KMS-11 (cell line): ENCODE data around the gene ADAMTS14.

ENCODE experiments used
- H2AFZ ChIP-seq: fragments of 200-600 bp; sonication (generic); 2 replicates; pipeline ENCODE4 v1.6.1; 2016; ENCODE audit warnings: antibody characterized with exemption, mixed run types, low read depth
- H3K27ac ChIP-seq: fragments of 200-600 bp; sonication (generic); 2 replicates; pipeline ENCODE4 v1.6.1; 2016; ENCODE audit warnings: mild to moderate bottlenecking, mixed run types
- H3K27me3 ChIP-seq: fragments of 200-600 bp; sonication (generic); 2 replicates; pipeline ENCODE4 v1.6.1; 2017; ENCODE audit warnings: mild to moderate bottlenecking, low read depth, mixed run types, moderate library complexity; ENCODE audit not compliant: insufficient read depth
- H3K36me3 ChIP-seq: fragments of 200-600 bp; sonication (generic); 2 replicates; pipeline ENCODE4 v1.6.1; 2017; ENCODE audit warnings: mild to moderate bottlenecking, mixed run types; ENCODE audit not compliant: insufficient read depth
- H3K4me1 ChIP-seq: fragments of 200-600 bp; sonication (generic); 2 replicates; pipeline ENCODE4 v1.6.1; 2016; ENCODE audit warnings: mild to moderate bottlenecking, low read depth, mixed run types; ENCODE audit not compliant: poor library complexity, severe bottlenecking
- H3K4me2 ChIP-seq: fragments of 200-600 bp; sonication (generic); 2 replicates; pipeline ENCODE4 v1.7.0; 2016; ENCODE audit warnings: mild to moderate bottlenecking, mixed run types
- H3K4me3 ChIP-seq: fragments of 200-600 bp; sonication (generic); IDR thresholded peaks from 2 replicates; pipeline ENCODE4 v1.6.1; 2017; ENCODE audit warnings: low read depth, low read length, mixed read lengths; ENCODE audit not compliant: insufficient read depth
- H3K79me2 ChIP-seq: fragments of 200-600 bp; sonication (generic); 2 replicates; pipeline ENCODE4 v1.6.1; 2016; ENCODE audit warnings: low read depth, mixed run types; ENCODE audit not compliant: insufficient read depth
- H3K9ac ChIP-seq: fragments of 200-600 bp; sonication (generic); 2 replicates; pipeline ENCODE4 v1.6.1; 2016; ENCODE audit warnings: mild to moderate bottlenecking, mixed run types
- H4K20me1 ChIP-seq: fragments of 200-600 bp; sonication (generic); 2 replicates; pipeline ENCODE4 v1.6.1; 2016; ENCODE audit warnings: mild to moderate bottlenecking, mixed run types; ENCODE audit not compliant: insufficient read depth
- CTCF ChIP-seq: fragments of 200-600 bp; sonication (generic); conservative IDR thresholded peaks from 2 replicates; pipeline ENCODE4 v1.6.1; 2017; ENCODE audit warnings: low read depth, mild to moderate bottlenecking, antibody characterized with exemption, low read length, moderate library complexity, mixed read lengths

The ADAMTS14 gene

DNA sequence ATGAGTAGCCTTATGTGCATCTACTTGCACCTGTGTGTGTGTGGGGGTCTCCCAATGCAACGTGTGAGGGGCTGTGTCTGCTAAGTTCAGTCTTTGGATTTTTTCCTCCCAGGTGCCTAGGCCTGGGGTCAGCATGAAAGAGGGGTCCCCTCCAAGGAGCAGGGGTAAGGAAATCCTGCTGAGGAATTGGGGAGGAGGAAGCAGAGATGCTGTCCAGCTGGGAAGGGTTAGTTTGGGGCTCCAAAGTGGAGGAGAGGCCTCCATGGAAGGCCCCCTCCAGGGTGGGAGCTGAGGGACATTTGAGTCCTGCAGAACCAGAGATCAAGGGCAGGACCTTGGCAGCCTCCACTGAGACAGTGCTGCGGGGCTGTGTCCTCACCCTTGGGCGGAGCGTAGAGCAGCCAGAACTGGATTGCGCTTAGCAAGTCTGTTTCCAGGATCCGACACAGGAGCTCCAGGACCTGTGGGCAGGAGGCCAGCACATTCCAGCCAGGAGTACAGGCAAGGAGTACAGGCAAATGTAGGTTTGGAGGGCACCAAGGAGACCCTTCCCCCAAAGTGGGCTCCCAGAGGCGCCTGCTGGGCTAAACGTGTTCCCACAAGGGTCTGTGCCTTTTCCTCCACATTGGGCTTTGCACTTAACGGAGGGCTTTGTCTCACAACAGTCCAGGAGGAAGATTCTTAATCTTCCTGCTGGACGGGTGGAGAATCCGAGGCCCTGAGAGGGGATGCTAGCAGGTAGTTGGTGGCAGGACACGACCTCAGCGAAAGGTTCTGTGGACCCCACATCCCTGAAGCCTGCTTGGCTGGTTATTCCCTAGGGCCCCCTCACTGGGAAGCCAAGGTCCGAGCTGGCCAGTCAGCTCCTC lies 102.7 kb downstream of the ADAMTS14 start:
- no peaks in the 10 kb centered on the region for H3K36me3 ChIP-seq
- H4K20me1 ChIP-seq: no peaks in the 10 kb centered on the region
- H3K4me3 ChIP-seq: no peak overlapping the region
- no peak overlapping the region for H2AFZ ChIP-seq
- H3K27ac ChIP-seq: no peak overlapping the region
- H3K4me1 ChIP-seq: no peaks in the 10 kb centered on the region
- no peak overlapping the region for H3K9ac ChIP-seq
- H3K79me2 ChIP-seq: no peaks in the 10 kb centered on the region
- H3K27me3 ChIP-seq: no peaks in the 10 kb centered on the region; the same call in 1 of the 2 replicates
- TF ChIP-seq CTCF: no peak
- no peak overlapping the region for H3K4me2 ChIP-seq

DNA sequence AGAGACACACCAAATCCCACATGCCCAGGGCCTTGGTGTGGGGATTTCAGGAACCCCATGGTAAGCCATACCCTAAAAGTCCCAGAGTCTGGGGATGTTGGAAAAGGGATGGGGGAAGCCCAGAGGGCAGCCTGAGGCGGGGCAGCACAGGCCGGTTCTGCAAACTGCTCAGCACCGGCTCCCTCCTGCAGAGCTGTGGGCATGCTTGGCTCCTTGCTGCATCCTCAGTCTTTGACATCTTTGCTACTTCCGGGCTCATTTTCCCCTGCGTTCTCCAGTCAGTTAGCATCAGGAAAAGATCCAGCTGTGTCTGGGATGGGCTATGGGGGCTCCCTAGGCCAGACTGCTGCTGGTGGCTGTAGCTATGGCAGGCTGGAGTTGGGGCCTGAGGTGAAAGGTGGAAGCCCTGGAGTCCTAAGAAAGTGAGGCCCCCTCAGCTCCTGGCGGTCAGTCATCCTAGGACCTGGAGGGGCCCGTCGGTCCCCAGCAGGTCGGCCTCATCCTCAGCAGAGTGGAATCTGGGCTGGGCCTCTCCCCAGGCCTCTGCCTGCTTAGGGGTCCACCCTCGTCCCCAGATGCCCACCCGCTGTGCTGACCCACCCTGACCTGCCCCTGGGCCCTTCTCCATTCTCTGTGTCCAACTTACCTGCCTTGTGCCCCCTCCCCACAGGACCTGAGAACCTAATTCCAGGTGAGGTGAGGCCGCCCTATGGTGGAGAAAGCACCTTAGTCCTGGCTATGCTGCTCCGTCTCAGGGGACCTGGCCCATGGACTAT lies 103.6 kb downstream of the ADAMTS14 start:
- TF ChIP-seq CTCF: no peak
- no peak overlapping the region for H3K4me3 ChIP-seq
- H3K4me2 ChIP-seq: no peak overlapping the region
- H3K79me2 ChIP-seq: no peaks in the 10 kb centered on the region
- no peaks in the 10 kb centered on the region for H3K36me3 ChIP-seq
- H3K9ac ChIP-seq: no peak overlapping the region
- no peak overlapping the region for H2AFZ ChIP-seq
- no peaks in the 10 kb centered on the region for H4K20me1 ChIP-seq
- no peaks in the 10 kb centered on the region; the same call in 1 of the 2 replicates for H3K27me3 ChIP-seq
- no peaks in the 10 kb centered on the region for H3K4me1 ChIP-seq
- no peak overlapping the region for H3K27ac ChIP-seq

DNA sequence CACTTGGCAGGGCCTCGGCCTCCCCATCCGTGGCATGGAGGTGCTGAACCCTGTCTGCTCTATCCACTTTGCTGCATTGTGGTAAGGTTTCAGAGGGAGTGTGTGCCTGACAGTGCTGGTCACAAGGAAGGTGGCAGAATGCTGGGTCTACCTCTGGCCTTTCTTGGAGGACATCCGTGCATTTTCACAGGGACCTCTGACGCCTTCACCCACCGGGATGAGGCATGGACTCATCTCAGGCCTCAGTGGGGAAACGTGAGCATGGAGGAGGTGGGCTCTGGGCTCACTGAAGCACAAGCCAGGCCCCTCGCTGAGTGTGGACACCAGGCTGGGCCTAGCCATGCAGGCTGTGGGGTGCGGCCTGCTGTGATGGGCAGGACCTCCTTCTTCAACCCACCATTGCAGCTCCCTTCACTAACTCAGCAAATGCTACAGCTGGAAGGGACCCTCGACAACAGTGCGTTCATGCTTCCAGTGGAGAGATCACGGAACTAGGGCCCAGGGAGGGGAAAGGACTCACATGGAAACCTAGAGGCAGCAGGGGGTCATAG lies 104.2 kb downstream of the ADAMTS14 start:
- Histone ChIP-seq H3K4me3 (no peak overlapping the region), H3K79me2 (no peaks in the 10 kb centered on the region), H4K20me1 (no peaks in the 10 kb centered on the region), H3K9ac (no peak overlapping the region), H3K27me3 (no peaks in the 10 kb centered on the region; the same call in 1 of the 2 replicates), H3K4me1 (no peaks in the 10 kb centered on the region), H2AFZ (no peak overlapping the region), H3K36me3 (no peaks in the 10 kb centered on the region), H3K4me2 (no peak overlapping the region), H3K27ac (no peak overlapping the region)
- no peak for TF ChIP-seq CTCF

- Histone ChIP-seq H2AFZ (no peak overlapping the region), H3K79me2 (no peaks in the 10 kb centered on the region), H3K4me1 (no peaks in the 10 kb centered on the region), H3K27me3 (peaks cover 4% of the 10 kb centered on the region; the same call in 1 of the 2 replicates), H3K36me3 (no peaks in the 10 kb centered on the region), H3K4me2 (no peak overlapping the region), H4K20me1 (no peaks in the 10 kb centered on the region), H3K9ac (no peak overlapping the region), H3K4me3 (no peak overlapping the region), H3K27ac (no peak overlapping the region)
- no peak for TF ChIP-seq CTCF
Measured at GRCh38 chr10:70777063-70777875, 105.0 kb downstream of the ADAMTS14 start.
